ENCODE measurements around the gene GNAI3.

GNAI3 gene

DNA sequence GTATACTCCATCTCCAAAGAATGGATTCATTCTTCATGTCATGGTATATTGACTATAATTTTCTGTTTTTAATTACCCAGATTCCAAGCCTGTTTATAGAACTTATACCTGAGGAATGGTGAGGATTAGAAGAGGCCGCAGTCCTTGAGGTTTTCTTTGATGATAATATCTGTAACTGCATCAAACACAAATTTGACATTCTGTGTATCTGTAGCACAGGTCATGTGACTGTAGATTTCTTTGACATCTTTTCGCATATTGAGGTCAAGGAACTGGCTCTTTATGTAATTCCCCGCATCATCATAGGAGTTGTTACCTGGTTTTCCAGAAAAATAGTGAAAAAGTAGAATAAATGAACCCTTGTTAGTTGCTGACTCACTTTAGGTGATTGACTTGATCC lies 54.8 kb downstream of the GNAI3 start:
- DNase-seq = no peak

DNA sequence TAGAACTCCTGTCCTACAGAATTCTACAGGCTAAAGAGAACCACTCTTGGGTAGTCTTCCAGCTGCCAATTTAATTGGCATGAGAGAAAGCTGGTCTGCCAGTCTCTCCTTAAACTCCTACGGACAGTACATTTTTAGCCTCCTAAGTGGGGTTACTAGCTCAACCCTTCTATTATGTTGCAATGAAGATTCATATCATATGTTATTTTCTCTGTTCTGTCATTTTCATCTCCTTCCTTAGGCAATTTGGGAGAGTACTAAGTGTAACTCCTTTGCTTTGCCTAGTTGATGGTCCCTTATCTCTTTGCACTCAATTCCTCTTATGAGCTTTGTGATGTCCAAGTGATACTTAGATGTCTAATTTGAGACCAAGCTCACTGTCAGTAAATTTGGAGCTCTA lies 57.0 kb downstream of the GNAI3 start:
- no peak for DNase-seq

DNA sequence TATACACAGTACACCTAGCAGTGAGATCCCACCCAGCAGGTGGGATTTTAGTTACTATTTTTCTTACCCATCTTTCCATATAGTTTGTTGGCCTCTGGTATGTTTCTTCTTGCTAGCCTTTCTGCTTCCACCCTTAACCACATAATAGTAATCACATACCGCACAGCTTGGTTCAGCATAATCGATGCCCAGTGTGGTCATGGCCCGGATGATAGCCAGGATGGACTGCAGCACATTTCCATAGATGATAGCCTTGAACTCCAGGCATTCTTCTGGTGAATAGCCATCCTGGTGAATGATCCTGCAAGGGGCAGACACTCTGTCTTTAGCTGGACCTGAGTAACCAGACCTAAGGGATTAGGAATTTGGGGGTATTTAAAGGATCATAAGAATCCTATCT lies 61.5 kb downstream of the GNAI3 start:
- DNase-seq = no peak

DNA sequence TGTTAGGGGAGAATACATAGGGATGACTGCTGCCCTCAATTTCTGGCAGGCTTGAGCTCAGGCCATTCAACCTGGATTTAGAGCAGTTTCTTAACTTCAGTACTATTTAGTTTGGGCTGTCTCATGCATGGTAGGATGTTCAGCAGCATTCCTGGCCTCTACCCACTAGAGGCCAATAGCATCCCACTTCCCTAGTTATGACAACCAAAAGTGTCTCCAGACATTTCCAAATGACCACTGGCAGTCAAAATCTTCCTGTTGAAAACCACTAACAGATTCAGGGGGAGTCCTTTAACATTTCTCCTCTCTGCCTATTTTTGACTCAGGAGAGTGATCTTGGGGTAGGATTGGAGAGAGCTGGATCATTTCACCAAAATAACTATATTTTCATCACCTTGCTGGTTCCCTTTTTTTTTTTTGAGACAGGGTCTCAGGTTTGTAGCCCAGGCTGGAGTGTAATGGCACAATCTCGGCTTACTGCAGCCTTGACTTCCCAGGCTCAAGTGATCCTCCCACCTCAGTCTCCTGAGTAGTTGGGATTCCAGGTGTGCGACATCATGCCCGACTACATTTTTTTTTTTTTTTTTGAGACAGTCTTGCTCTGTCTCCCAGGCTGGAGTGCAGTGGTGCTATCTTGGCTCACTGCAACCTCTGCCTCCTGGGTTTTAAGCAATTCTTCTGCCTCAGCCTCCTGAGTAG lies 62.3 kb downstream of the GNAI3 start:
- DNase-seq = no peak

DNA sequence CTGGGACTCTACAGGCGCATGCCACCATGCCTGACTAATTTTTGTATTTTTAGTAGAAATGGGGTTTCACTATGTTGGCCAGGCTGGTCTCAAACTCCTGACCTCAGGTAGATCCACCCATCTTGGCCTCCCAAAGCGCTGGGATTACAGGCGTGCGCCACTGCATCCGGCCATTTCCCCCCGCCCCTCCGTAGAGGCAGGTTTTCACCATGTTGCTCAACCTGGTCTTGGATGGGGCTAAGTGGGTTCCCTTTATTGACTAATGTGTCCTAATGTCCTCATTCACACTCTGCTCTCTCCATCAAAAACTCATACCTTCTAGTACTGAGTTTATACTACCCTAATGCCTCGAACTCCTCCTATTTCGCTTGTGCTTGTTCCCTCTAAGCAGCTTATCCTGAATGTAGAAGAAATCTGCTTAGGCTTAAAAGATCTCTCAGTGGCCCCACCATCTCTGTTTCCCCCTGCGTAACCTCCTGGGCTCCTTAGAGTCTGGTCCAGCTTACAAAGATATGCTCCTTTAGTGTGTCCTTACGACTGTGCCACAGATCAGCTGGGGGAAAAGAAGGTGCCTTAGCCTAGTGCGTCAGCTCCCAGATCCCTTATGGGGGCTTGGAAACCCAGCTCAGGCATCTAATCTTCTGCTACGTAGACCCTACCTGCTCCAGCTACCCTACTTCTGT lies 63.0 kb downstream of the GNAI3 start:
- DNase-seq = no peak

DNA sequence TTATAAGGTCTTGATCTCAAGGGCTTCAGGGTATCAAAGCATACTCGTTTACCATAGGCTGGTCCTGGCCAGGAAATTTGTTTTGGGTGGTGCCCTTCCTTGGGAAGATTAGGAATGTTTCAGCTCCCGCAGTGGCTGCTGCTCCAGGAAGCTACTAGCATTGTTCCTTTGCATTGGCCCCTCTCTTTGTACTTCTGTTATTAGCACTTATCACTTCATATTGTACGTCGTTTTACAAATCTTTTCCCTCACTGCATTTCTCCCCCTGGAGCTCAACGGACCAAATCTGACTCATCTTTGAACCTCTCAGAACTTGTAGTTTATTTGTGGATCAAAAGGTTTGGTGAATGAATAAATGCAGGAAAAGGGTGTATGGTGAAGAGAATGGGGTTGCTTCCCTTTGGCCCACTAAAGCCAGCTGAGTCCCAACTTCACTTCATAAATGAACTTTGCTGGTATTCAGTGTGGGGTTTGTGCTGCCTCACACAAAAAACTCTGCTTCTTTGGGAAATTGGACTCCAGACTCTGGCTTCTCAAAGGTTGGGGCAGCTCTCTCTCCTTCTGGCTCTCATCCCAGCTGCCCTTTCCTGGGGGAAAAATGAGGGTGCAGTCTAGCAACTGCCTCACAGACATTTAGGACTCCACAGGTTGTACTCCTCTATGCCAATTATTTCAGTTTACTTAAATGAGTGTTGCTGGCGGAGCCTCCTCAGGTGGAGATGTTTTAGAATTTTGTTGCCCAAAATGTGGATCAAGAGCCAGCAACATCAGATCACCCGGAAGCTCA lies 65.1 kb downstream of the GNAI3 start:
- no peak for DNase-seq

DNA sequence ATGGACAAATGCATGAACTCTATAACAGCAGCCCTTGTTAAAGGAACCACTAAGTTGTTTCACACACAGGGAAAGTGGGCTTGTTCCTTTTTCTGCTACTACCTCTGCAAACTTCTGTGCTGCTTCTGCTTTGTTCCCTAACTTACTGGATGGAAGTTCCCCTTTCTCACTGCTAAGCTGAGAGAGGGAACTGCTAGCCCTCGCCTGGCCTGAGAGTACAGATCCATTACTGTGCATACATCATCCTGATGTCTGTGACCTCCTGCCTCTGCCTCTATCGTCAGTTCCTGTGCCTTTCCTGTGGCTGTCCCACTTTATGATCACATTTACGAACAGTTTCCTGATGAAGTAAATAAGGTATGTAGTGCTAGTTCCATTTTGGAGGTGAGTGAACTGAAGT lies 67.5 kb downstream of the GNAI3 start:
- DNase-seq = no peak

DNA sequence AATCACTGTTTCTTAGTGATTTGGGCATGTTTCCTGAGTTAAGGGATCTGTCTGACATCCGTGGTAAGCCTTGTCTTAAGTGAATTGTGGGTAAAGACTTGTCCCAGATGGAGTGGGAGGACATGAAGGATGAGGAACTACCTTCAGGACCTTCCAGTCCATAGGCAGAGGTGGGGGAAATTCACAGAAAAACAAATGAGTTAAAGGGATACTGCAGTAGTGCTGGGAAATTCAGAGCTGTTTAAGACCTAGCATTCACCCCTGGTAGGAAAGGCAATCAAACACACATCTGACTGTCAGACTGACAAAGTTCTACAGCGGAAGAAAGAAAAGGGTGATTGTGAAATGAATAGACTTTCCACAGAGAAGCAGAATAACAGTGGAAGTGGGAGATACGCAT lies 68.0 kb downstream of the GNAI3 start:
- DNase-seq = no peak

DNA sequence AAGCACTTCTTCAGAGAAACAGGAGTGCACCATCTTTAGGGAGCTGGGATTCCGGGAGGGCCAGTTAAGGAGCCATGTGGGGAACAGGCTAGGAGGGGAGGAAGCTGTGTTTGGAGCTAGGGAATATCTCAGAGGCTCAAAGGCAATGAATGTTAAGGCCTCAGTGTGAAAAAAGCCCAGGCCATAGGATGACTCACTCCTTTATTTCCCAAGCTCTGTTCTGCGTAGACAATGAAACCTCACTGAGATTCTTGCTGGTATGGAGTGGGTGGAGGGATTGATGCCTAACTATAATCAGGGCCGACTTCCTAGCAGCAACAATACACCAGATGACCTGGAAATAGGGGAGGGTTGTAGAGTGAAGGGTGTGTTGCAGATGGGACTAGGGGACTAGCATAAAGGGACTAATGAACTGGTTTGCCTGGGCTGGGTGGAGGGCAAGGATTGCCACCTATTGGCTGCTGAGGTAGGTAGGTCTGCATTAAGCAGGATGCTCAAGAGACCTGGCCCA lies 68.9 kb downstream of the GNAI3 start:
- no peak for DNase-seq

DNA sequence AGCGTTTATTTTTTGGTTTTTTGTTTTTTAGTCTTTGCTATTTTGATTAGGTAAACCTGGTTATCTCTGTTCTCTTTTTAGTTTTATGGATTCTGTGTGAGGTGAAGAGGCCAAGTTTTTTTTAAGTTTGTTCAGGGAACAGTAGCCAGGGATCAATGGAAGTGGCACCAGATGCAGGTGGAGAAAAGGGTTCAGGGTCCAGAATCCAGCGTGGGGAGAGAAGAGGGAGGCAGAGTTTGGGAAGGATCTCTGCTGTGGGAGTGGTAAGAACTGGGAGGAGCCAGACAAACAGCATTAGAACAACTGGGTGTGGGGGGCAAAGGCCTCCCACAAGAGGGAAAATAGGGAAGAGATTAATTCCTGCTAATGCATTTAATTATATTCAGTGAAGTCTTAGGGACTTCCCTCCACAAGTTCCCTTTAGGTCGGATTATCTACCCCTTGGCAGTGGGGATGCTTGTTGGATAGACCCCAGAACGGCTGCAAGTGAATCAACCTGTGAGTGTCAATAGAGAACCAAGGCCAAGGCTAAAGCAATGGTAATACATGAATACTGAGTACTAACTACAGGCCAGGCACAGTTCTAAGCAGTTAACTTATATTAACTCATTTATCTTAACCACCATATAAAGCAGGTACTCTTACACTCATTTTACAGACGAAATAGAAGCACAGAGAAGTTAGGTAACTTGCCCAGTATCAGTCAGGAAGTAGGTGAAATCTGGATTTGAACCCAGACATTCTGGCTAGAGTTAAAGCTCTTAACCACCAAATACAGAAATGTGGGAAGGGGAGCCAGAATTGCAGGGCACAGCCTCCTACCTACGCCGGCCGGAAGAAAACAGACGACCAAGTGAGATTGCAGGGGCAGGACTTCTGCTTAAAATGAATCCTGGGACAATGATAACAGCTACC lies 70.5 kb downstream of the GNAI3 start:
- no peak for DNase-seq

DNA sequence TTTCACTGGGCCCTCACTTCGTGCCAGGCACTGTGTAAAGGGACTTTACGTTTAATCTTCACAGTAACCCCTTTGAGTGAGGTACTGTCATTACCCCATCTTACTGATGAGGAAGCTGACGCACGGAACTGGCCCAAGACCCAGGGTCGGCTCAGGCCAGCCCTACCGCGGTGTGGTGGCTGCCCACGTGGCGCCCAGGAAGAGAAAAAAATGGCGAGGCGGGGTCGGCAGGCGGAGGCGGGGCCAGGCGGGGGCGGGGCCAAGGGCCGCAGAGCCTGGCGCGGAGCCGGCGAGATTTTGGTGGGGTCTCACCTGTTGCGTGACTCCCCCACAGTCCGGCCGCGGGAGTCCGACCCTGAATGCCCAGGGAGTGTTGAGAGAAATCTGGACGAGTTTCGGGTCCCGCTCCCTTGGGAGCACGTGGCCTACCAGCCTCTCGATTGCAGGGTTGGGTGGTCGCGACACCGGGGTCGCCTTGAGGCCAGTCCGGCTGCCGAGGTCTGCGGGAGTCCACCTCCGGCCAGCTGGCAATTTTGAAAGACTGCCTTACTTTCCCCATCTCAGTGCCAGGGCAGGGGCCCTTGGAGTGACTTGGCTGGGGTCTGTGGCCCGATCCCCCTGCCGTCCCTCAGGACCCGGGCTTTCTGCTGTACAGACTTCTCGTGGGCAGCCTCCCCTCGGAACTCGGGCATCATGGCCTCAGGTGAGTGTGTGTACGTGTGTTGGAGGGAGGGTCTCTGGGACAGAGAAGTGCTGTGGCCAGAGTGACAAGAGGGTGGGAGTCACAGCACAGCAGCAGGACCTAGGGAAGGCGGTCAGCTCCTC lies 71.4 kb downstream of the GNAI3 start, which contains the start of the genes AMPD2 and GNAT2:
AMPD2 (plus strand) TSS at position 262 of the 825 bp plus-strand sequence. CDS start 1,339 bp downstream, outside the sequence.
GNAT2 (minus strand) TSS at position 41 of the 825 bp plus-strand sequence. CDS start 6,746 bp downstream, outside the sequence.
- peak; percentile 81 for DNase-seq

DNA sequence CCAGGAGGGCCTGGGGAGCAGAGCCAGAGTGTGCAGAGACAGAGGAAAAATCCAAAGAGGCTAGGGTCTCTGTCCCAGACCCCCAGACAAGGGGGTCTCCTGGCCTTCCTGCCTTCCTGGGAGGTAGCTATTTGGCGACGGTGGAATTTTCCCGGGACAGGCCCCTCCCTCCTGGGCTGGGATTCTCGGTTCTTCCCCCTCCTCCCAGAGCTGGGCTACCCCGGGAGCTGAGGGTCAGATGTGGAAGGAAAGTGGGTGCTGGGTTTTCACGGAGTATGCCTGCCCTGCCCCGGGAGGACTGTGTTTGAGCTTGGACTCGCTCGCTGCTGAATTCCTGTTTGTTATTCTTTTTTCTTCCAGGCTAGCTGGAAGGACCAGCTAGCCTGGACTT lies 72.0 kb downstream of the GNAI3 start:
- DNase-seq = peak; percentile 70

DNA sequence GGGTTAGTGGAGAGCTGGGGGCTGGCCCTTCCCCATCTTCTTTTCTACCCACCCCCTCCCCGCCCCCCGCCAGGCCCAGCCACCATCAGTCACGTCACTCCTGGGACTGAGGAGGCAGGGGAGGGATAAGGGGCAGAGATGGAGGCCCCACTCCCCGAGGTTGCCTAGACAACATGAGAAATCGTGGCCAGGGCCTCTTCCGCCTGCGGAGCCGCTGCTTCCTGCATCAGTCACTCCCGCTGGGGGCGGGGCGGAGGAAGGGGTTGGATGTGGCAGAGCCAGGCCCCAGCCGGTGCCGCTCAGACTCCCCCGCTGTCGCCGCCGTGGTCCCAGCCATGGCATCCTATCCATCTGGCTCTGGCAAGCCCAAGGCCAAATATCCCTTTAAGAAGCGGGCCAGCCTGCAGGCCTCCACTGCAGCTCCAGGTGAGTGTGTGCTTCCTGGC lies 72.4 kb downstream of the GNAI3 start:
- DNase-seq = peak; percentile 78

DNA sequence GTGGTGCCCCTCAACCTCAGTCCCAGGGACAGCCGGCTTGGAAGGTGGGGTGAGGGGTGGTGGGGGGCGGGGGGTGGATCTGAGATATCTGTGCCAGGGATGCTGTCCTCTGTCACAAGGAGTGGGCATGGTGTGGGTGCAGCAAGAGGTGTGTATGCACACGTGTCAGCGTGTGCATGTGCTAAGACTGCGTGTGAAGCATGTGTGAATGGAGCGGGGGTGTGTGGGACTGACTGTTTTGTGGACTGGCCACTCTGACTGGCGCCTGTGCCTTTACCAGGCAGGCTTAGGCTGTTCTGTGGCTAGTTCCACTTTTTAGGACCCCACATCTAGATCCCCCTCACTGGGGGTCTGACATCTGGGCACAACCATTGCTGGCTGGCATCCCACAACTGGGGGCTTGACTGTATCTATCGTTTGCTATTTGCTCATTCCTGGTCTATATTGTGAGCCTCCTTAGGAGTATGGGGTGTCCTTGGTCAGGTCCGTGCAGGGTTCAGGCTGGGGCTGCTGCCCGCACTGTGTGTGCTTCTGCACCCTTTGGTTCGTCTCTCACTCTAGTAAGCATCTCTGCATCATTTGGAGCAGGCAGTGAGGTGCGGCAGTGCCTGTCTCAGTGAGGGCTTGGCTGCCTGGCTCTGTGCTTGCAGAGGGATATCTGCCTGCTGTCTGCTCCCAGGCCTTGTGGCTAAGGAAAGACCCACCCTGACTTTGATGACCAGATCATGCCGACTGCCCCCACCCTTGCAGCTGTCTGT lies 73.1 kb downstream of the GNAI3 start:
- DNase-seq = no peak

DNA sequence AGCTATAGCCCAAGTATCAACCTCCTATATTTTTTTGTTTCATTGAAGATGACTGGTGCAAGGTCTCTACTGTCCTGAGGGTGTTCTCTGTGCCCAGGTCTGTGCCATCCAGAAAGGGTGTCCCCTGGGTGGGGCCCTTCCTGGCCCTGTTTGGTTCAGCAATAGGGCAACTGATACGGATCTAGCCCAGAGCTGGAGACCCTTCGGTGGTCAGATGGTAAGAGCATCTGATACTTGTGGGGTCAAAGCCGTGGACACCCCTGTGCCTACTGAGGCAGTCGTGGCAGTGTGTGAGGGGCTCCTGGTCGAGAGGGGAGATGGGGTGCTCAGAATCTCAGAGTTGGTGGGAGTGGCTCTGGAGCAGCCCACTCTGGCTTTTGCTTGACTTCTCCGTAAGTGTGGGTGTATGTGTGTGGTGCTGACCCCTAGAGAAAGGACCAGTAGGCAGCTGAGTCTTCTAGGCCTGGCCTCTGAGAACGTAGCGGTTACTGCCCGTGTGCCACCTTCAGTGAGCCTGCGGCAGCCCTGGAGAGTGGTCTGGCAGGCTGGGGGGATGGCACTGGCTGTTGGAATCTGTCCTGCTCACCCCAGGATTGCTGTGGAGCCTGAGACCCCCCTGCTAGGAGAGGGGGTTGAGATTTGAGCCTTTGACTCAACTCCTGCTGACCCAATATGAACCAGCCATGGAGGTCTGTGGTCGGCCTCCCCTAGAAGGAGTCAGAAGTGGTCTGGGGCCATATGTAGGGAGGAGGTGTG lies 73.9 kb downstream of the GNAI3 start:
- DNase-seq = no peak

DNA sequence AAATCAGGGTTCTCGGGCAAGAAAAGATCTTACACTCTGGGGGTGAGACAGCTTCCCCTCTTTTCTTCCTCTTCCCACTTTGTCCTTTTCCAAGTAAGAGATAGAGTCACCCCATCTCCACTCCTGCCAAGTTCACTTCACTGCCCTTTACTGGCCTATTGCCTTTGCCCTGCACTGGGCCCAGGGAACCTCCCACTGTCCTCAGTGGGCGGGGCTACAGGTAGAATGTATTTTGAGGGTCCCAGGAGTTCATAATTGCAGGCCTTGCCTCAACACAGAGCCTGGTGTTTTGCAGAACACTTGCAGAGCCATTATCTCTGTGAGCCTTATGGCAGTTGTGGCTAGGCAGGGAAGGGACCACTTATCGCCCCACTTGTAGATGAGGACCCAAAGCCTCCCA lies 74.5 kb downstream of the GNAI3 start:
- DNase-seq = no peak

DNA sequence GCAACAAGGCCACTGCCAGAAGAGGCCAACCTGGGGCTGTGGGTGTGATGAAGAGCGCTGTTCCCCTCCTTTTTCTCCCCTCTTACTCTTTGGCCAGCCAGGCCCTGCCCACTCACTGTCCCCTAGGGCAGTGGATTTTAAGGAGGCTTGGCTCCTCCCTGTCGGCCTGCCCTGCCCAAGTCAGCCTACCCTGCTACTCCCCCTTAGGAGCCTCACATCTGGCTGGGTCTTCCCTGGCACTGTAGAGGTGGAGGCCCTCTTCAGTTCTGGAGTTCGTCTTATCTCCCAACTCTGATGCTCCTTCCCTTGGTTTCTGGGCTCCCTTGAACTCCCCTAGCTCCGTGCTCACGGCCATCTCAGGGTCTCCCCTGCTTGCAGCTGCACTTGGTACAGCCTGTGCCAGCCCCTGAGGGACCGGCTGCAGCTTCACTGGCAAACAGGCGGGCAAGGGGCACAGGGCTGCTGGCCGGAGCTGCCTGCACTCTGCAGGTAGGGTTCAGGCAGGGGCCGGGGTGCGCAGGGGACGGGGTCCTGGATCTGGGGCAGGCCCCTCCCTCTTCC lies 75.3 kb downstream of the GNAI3 start:
- DNase-seq = no peak

DNA sequence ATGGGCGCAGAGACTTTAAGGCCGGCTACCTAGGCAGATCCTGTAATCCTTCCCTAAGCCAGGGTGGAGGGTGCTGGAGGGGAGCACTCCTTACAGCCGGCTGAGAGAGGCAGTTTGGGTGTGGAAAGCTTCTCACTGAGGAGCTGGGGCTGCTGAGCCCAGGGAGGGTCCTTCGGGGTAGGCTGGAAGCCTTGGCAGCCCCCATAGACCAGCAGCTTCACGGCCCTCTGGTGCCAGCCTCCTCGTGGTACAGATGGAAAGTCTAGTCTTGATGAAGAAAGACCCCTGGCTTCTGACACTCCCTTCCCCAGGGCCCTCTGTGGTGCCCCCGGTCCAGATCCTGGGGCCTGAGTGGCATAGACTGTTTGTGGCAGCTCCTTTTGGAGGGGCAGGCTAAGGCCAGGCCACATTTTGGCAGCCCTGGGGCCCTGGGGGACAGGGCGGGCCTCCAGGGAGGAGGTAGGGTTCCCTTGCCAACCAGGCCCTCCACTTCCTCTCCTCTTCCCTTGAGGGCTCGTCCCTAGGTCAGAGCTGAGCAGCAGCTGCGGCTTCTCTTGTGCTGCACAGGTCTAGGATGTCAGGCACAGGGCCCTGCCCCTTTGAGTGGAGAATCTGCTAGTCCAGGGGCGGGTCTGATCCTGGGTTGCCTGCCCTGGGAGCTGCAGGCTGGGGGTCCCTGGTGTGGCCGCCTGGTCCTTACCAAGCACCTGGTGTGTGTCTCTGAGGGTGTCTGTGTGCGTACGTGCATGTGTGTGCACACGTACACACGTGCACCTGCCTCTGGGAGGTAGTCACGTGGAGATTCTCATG lies 76.0 kb downstream of the GNAI3 start:
- peak; percentile 66 for DNase-seq

DNA sequence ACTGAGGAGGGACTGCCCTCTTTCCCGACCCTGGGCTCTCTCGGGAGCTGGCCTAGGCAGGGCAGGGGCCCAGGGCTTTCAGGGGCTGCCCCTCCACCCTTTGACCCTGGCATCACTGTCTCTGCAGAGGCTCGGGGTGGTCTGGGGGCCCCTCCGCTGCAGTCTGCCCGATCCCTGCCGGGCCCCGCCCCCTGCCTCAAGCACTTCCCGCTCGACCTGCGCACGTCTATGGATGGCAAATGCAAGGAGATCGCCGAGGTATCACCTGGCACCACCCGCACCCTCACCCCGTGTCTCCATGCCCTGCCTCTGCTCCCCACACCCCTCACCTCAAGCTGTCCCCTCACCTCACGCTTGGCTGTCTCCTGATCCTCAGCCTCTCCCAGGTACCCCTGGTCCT lies 76.8 kb downstream of the GNAI3 start:
- peak; percentile 39 for DNase-seq

All from retina (tissue), 1 donor.